Stimulated activated CD4-positive, alpha-beta T cell treated with anti-CD3 and anti-CD28 coated beads, Interleukin-15, amount 100 ng/mL, for 48 hours (primary cell): Measurements from ENCODE around the gene UBE2Z.
A peak's percentile ranks its signal among the peaks of the same experiment; 100 is the strongest.
"Not testable (repeated sequence)": the region's sequence is repeated elsewhere in the genome, so short reads cannot be mapped to it uniquely, and the experiment has no call there.

ENCODE experiments used
- DNase-seq, 2 donors: peaks; one replicate each; pipeline ENCODE4 v3.0.0-alpha.2; 2020; ENCODE audit warnings: low read depth in 2 of 2

Gene UBE2Z

GRCh38 chr17:48908047-48908843, at the start of gene UBE2Z:
Gene UBE2Z (plus strand): TSS chr17:48908407. CDS start chr17:48908504, 97 bp downstream.
- peak; percentile 81 to 87 for DNase-seq

DNA sequence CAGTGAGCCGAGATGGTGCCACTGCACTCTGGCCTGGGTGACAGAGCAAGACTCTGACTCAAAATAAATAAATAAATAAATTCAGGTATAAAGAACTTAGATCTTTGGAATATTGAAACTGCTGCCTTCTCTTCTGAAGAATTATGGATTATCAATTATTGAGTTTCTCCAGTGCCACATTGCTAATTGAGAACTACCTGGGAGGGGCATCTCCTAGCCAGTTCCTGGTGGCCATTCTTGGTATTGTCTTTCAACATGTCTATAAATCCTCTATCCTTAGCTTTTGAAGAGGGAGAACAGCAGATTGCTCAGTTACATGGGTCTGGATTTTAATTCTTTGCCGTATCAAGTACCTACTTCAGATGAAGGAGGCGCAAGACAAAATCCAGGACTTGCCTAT, 48.2 kb upstream of the UBE2Z start:
- no peak for DNase-seq

DNA sequence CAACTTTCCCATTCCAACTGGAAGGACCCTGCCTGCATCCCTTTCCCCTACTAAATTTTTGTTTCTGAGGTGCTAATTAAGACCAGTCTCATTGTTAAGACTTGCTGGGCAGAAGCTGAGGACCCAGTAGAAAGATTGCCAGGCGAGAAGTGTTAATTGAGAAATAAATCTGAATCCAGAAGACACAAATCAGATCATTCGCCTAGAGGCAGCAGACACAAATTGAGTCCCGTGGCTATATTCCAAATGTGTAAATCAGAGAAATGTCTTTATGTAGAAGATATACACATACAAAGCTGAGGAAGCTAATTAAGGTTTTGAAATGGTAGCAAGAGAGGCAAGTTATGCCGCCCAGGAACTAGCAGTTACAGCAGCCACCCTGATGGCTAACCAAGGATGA, 47.8 kb upstream of the UBE2Z start:
- no peak for DNase-seq

DNA sequence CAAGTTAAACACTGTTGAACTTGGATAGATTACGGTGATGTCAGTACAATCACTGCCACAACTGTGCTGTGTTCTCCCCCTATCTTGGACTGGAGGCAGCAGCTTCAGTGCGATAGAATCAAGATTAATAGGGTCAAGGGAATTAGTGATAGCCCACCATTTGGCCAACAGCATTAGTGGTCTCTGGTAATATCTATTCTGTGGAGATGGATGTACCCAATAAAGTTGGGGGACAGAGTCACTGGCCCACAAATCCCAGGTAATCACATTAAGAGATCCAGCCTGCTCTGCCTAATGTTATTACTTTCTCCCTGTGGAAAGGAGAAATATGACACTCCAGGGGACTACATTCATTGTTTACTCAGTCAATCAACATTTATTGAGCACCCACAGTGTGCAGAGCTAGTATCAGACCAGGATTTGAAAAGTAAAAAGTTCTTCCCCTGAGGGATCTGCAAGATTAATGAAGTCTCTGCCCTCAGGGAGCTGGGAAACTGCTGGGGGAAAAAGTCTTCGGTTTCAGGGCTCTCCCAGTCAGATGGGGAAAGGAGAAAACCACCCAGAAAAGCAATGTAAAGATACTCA, 39.2 kb upstream of the UBE2Z start:
- DNase-seq, result no peak

DNA sequence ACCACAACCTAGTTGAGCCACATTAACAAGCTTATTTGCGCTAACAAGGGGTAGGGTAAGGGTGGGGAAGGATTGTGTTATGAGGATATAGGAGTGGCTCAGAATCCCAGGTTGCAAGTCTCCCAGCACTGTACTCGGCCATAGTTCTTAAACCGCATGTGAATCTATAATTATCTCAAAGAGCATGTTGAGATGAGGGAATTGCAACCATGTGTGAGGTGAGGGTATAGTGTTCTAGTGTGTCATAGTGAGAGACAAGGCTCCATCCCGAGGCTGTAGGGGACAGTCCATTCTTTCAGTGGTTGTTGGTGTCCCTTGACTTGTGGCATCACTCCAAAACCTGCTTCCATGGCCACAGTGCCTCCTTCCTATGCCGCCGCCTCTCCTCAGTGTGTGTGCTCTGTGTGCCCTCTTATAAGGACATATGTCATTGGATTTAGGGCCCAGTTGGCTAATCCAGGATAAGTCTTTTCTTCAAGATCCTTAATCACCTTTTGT, 38.3 kb upstream of the UBE2Z start:
- no peak for DNase-seq

GRCh38 chr17:48871035-48871550, 37.1 kb upstream of the UBE2Z start:
- DNase-seq, result no peak

GRCh38 chr17:48871551-48872351, 36.5 kb upstream of the UBE2Z start:
- no peak for DNase-seq

DNA sequence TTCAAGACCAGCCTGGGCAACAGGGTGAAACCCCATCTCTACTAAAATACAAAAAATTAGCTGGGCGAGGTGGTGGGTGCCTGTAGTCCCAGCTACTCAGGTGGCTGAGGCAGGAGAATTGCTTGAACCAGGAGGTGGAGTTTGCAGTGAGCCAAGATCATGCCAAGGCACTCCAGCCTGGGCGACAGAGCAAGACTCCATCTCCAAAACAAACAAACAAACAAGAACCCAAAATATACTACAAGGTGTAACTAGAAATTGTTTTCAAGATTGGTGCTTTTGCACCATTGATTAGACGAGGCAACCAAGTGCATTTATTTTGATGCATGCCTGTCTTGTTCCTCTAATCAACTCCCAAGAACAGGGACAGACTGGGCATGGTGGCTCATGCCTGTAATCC, 35.8 kb upstream of the UBE2Z start:
- DNase-seq, result not testable (repeated sequence)

- no peak for DNase-seq
Measured at GRCh38 chr17:48873209-48873608, 35.0 kb upstream of the UBE2Z start.

- no peak for DNase-seq
Measured at GRCh38 chr17:48873696-48874443, 34.3 kb upstream of the UBE2Z start.

- peak; percentile 33 to 36 for DNase-seq
Measured at GRCh38 chr17:48878920-48879898, 29.0 kb upstream of the UBE2Z start.

- DNase-seq, result no peak
Measured at GRCh38 chr17:48882272-48882671, 25.9 kb upstream of the UBE2Z start.

DNA sequence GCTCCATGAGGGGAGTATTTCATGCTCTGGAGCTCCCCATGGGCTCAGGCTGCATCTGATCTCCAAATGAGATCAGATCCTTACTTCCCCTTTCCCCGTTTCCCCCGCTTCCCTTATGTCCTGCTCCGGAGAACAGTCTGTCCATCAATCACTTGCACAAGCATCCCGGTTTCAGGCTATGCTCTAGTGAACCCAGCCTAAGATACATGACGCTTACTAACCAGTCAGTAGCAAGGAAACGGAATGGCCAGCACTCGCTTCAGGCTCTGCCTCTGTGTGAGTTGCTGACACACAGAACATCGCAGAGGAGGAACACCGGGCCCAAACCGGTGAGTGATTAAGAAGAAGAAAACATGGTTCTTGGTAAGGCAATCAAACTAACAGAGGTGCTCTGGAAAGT, 25.0 kb upstream of the UBE2Z start:
- DNase-seq, result no peak

- no peak for DNase-seq
Measured at GRCh38 chr17:48890086-48890485, 18.1 kb upstream of the UBE2Z start.

- no peak for DNase-seq
Measured at GRCh38 chr17:48892940-48893645, 15.1 kb upstream of the UBE2Z start.

GRCh38 chr17:48893646-48894508, 14.3 kb upstream of the UBE2Z start:
- DNase-seq, result no peak

- no peak for DNase-seq
Measured at GRCh38 chr17:48894886-48895285, 13.3 kb upstream of the UBE2Z start.

DNA sequence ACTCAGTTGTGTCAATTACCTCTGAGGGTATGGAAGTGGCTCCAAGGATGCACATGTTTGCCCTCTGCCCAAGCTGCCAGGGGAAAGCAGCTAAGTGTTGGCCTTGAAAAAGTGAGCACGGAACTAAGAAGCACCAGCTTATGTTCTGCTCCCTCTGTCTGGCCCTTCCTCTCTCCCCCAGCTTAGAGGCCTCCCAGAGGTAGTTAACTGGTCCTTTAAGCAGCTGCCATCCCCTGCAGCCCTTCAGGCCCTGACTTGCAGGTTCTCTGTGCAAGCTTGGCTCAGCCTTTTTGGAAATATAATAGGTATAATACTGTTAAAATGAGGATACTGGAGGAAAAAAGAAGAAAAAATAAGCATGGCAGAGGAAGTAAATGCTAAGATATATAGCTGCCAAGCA, 7.0 kb upstream of the UBE2Z start:
- no peak for DNase-seq

DNA sequence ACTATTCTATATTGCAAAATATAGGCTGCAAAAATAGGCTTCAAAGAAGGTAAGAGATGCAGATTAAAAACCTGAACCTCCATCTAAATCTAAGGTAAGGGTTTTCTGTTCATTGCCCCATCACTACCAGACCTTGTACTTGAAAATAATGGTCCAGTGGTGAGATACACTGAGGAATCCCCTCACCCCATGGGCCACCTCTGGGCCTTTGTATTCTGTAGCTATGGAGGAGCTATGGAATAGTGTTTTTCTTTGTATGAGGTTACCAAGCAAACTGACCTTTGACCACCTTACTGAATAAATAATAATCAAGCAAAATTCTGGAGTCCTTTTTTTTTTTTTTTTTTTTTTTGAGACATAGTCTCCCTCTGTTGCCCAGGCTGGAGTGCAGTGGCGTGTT, 4.8 kb upstream of the UBE2Z start:
- DNase-seq, result no peak
